HG03135 (cell line): ENCODE data around the gene PDIK1L.
"Not testable (repeated sequence)": the region's sequence is repeated elsewhere in the genome, so short reads cannot be mapped to it uniquely, and the experiment has no call there.

ENCODE experiments used
- ATAC-seq: cut with Tn5 transposase; IDR thresholded peaks from one replicate; pipeline ENCODE4 v1.9.1; 2021; ENCODE audit warnings: mild to moderate bottlenecking, moderate library complexity; ENCODE audit not compliant: unreplicated experiment

Gene PDIK1L

DNA sequence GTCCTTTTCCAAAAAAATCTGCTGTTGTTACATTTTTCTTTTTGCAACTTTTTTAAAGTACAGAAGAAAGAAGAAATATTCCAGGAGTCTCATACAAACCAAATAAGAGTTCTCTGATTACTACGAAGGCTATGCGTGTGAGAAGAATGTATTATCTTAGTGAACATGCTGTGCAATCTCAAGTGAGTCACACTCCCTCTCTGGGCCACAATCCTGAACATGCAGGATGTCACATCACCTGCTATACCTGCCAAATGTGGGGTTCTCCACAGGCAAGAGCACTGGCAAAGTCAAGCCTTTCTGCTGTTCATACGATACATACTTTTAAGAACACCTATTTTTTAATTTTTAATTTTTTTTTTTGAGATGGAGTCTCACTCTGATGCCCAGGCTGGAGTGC is 22.5 kb upstream of the PDIK1L start:
- ATAC-seq: no peak

DNA sequence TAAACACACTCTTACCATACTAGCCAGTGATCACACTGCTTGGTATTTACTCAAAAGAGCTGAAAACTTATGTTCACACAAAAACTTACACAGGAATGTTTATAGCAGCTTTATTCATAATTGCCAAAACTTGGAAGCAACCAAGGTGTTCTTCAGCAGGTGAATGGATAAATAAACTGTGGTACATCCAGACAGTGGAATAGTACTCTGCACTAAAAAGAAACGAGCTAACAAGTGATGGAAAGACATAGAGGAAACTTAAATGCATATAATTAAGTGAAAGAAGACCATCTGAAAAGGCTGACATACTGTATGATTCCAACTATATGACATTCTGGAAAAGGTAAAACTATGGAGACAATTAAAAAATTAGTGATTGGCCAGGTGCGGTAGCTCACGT is 20.7 kb upstream of the PDIK1L start:
- ATAC-seq: no peak

DNA sequence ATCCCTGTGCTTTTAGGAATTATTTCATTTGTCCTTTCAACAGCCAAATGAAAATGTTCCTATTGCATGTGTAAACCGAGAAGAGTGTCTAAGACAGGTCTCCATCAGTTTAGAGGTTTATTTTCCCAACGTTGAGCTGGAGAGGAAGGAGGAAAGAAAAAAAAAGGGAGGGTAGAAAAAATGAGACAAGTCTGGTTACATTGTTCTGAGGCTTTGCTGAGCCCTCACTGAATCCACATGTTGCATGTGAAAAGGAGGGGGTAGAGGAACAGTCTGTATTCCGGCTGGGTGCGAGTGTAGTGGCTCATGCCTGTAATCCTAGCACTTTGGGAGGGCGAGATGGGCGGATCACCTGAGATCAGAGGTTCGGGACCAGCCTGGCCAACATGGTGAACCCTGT is 19.2 kb upstream of the PDIK1L start:
- no peak for ATAC-seq

DNA sequence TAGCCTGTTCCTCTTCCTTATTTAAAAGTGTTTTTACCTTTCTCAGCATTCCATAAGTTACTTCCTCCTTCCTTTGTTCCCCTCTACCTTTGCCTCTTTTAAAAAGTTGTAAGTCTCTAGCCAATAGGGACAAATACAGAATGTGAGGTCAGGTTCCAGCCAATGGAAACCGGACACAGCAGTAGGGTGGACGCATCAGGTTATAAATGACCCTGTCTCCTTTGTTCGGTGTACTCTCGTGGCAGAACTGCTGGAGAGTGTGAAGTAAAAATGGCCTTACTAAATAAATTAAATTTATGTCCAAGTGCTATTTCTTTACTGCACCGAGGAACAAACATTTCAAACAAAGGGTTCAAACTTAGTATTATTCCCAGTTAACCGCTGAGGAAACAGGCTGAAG is 18.1 kb upstream of the PDIK1L start:
- ATAC-seq: not testable (repeated sequence)

DNA sequence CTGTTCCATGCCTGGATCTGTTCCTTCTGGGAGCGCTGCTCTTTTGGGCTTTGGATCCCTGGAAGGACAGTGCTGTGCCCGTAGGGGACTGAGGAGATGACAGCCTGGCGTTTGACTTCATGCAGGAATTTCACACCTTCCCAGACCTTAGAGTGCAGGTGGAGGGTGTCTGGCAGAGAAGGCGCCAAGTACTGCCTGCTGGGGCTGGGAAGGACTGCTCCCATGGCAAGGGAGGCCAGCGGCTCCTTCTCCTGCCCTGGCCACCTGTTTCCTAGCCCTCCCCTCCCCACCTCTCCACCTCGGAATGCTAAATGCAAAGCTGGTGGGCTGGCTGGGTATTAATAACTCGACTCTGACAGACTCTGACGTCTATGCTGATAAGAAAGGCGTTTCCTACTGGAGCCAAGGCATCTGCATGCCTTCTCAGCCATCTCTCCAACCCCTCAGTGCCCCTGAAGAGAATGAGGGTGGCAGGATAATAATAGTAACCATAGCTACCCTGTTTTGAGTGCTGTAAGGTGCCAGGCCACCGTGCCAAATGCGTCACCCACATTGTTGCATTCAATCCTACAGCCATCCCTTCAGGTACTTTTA is 17.5 kb upstream of the PDIK1L start:
- ATAC-seq: no peak

DNA sequence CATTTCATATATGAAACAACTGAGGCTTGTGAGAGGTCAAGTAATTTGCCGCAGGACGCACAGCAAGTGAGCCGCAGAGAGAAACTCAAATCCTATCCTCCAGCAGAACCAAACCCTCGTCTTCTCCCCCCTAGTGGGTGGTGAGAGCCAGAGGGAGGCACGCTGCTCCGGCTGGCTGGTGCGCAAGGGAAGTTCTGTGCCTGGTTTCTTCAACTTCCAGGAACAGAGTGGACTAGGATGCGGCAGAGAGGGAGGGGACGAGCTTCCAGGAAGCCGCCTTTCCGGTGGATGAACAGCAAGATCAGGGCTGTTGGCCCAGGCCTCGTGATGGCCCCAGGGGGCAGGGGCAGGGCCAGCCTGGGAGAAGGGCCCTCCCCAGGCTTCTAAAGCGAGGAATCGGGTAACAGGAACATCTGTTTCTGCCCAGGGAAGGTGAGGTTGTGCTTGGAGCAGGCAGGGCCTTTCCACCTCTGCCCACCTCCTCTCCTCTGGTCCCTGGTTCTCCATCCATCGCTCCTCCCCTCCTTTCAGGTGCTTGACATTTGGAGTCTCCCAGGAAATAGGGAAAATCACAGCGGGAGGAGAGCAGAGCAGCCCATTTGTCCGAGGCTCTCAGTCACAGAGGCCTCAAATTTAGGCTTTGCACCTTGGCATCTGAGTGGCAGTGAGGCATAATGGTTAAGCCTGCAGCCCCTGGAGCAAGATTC is 16.8 kb upstream of the PDIK1L start:
- no peak for ATAC-seq

DNA sequence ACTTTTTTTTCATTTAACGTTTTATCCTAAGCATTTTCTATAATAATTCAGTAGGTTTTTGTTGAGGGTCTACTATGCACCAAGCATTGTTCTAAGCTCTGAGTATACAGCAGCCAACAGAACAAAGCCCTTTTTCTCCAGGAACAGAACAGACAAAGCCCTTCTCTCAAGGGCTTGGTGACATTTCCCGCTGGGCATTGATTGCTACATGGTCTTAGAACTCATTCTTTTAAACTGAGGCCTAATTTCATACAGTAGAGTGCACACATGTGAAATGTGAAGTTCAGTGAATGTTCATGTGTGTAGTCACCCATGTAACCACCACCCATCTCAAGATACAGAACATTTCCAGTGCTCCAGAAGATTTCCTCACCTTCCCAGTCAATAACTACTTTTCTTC is 15.2 kb upstream of the PDIK1L start:
- no peak for ATAC-seq

DNA sequence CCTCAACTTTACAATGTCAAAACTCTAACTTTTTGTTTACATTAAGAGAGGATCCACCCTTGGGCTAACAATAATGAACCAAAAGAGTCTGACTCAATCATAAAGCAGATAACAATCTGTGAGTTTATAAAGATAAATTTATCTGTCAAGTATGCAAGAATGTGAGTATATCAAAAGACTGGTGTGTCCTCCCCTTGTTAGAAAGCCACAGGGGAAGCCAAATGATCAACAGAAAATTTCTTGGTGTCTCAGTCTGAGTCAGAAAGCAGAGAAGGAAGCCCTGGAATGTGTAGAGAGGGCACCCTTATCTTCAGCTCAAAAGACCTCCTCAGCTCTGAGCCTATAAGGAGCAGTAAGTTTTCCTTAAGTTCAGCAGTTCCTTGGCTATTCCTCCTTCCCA is 13.9 kb upstream of the PDIK1L start:
- no peak for ATAC-seq

DNA sequence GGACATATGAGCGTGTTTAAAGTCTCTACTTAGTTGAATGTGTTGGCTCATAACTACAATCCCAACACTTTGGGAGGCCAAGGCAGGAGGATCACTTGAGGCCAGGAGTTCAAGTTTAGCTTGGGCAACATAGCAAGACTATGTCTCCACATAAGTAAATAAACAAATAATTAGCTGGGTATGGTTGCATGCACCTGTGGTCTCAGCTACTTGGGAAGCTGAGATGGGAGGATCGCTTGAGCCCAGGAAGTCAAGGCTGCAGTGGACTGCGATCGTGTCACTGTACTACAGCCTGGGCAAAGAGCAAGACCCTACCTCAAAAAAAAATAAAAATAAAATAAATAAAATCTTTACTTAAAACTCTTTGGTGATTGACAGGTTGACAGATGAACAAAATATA is 13.0 kb upstream of the PDIK1L start:
- no peak for ATAC-seq

DNA sequence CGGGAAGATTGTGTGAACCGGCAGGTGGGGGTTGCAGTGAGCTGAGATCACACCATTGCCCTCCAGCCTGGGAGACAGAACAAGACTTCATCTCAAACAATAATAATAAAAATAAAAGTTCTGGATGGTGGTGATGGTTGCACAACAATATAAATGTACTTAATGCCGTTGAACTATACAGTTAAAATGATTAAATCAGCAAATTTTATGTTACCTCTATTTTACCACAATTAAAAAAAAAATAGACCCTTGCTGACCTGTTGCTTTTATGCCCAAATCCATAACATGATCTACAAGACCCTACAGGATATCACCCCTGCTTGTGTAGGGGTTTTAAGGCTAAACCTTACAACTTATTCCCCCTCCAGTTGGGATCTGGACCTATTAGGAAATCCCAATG is 11.8 kb upstream of the PDIK1L start:
- no peak for ATAC-seq

DNA sequence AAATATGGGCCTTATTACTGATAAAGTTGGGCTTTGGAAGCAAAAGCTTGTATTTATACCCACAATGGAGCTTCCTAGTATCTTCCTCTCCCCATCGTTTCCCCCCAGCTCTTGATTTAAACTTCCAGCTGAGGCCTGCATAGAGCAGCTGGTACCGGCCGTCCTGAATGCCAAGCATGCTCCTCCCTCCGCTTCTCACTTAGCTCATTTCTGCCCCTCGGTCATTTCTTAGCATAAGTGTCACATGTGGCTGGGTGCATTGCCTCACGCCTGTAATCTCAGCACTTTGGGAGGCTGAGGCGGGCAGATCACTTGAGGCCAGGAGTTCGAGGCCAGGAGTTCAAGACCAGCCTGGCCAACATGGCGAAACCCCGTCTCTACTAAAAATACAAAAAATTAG is 11.4 kb upstream of the PDIK1L start:
- not testable (repeated sequence) for ATAC-seq

DNA sequence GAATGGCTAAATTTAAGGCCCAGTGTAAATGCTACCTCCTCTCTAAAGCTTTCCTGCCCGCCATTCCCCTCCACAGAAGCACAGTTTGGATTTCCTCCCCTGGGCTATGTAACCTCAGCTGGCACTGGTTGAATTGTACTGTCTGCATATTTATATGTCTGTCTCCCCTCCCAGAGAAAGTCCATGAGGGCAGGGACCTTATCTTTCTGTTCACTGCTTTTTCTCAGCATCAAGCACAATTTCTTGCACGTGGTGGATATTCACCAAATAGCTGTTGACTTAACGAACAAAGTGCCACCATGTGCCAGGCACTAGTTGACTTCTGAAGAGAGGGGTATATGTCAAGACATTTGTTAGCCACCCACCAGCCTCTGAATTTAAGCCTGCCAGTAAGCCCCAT is 9.5 kb upstream of the PDIK1L start:
- no peak for ATAC-seq

DNA sequence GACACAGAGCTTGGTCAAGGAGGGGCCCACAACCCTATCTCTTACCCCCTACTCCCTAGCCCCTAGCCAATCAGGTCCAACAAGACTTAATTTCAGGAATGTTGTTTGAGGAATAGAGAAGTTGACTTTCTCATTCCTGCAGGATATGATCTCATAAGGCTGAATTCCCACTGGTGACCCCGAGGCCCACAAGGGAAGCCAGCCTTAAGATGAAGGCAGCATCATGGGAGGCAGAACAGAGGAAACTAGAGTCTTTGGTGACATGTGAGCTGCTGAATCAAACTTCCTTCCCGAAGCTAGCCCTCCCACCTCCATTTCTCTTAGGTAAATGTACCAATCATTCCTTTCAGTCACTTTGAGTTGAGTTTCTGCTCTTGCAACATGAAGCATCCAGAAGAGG is 9.1 kb upstream of the PDIK1L start:
- ATAC-seq: no peak

DNA sequence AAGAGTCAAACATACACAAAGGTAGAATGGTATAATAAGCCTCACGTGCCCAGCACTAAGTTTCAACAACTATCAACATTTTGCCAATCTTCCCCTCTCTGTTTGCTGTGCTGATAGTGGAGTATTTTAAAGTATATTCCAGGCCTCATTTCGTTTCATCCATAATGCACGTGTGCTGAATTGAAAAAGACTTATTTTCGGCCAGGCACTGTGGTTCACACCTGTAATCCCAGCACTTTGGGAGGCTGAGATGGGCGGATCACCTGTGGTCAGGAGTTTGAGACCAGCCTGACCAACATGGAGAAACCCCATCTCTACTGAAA is 6.4 kb upstream of the PDIK1L start:
- ATAC-seq: not testable (repeated sequence)

DNA sequence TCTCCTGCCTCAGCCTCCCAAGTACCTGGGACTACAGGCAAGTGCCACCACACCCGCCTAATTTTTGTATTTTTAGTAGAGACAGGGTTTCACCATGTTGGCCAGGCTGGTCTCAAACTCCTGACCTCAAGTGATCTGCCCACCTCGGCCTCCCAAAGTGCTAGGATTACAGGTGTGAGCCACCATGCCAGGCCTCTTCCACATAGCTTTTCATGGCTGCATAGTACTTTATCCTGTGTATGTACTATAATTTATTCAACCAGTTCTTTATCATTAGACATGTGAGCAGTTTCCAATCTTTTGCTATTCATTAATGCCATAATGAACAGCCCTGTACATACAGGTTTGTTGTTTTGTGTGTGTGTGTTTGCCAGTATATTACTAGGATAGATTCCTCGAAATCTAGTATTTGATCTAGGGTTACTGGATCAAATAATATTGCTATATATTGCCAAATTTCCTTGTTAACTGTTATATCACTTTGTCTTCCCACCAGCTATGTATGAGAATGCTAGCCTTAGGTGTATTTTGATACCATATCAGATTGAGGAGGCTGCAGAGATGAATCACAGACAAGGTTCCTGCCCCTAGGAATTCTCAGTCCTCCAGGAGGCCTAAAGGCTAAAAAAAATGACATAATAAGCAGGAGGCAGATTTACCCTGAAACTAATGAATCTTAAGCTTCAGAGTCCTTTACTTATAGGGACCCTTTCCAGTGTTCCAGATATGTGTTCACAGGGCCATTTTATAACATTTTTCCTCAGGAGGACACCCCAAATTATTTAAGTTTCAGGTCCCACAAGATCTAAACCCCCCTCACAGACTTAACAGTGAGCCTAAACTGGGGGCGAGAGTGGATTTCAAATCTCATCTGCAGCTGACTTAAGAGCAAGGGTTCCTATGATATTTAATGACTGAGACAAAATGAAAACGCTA is 2.1 kb upstream of the PDIK1L start:
- no peak for ATAC-seq

DNA sequence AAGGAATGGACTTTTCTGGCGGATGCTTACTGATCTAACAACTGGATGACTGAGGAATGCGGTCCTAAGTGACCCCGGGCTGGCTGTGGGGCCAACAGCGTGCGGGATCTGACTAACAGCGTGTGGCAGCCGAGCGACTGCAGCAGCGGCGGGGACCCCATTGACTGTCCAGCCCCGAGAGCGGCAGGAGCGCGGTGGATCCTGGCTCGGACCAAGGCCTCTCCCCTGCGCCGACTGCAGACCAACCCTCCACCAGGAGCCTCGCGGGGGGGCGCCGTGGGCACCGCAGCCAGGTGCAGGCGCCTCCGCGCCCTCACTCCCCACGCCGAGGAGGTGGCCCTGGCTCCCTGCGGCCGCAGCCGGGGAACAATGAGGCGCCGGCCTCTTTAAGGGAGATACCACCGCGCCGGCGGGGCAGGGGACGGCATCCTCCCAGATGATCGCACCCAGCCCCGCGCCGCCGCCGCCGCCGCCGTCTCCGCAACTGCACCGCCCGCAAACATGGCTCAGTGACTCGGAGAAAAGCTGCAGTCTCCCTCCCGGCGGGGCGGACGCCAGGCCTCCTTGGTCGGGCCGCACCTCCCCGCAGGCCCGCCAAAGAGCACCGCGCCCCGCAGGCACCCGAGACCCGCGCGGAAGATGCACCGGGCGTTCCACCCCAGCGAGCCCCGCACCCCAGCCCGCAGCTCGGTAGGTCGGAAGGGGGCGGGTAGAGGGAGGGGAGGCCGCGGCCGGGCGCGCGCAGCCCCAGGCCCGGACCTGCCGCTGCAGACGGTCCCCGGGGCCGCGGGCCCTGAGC is 694 bp upstream of the PDIK1L start:
- ATAC-seq: peak; percentile 47

DNA sequence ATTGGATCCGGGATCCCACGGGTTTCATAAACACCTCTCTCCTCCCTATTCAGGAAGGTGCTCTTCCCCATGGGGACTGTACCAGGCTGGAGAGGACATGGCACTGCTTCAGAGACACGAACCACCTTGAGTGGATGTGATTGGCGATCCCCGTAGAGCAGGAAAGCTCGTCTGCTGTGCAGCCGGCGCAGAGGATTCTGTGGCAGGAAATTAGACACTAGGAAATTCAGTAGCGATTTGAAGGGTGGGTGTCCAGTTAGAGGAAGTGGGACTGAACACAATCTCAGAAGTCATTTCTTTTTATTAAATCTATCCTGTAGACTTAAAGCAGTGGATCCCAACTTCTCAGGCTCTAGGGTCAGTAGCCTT is 767 bp downstream of the PDIK1L start:
- no peak for ATAC-seq

DNA sequence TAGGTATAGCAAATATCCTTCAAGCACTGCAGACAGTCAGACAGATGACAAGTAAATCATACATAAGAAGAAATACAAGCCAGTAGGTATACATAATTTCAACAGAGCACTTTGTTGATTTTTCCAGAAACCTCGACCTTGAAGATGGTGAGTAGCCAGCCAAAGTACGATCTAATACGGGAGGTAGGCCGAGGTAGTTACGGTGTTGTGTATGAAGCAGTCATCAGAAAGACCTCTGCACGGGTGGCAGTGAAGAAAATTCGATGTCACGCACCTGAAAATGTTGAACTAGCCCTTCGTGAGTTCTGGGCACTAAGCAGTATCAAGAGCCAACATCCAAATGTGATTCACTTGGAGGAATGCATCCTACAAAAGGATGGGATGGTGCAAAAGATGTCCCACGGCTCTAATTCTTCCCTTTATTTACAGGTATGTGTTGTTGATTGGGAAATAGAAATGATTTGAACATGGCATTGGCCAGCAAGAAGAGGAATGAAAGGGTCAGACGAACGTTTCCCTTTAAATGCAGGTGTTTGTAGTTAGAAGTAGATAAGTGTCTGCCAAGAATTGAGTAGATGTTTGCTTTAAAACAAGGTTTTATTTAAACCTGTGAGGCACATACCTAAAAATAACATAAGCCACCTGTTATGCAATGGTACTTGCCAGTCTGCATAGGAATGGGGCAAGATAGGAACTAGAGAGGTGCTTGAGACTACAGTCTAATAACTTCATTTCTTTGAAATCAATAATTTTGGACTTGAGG is 2.7 kb downstream of the PDIK1L start:
- no peak for ATAC-seq

DNA sequence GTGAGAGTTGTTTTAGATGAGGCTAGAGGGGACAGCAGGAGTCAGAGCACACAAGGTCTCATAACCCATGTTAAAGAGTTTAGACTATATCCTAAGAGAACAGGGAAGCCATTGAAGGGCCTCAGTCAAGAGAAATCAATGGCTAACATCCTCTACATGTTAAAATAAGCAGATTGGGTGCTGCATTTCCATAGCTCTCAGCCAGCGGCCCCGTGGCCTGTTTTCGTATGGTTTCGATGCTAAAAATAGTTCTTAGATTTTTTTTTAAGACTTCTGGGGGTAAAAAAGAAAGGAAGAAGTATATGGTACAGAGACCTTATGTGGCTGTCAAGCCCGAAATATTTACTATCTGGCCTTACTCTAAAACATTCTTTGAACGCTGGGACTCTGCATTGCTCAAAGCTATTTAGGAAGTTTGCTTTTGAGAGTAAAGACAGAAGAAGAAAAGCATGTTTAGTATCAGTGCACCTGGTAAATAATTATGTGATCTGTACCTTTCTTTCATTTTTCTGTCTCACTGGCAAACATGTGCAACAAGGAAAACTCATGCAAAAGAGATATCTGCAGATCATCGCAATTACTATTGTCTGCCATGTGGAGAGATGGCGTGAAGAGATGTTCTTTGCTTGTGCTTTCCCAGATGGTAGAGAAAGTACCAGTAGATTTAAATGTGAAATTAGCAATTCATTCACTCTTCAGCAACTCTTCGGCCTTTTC is 8.4 kb downstream of the PDIK1L start:
- ATAC-seq: no peak
